ENCODE measurements around the gene GOLGA3. TPM values are rescaled to one million over a fixed set of nuclear protein-coding genes. Genes with fewer than 3 reads are reported as not detected.

GOLGA3 gene
- total and polyA plus RNA-seq, 2 experiments from 2014 or later, result 12.2 to 50.8 TPM

DNA sequence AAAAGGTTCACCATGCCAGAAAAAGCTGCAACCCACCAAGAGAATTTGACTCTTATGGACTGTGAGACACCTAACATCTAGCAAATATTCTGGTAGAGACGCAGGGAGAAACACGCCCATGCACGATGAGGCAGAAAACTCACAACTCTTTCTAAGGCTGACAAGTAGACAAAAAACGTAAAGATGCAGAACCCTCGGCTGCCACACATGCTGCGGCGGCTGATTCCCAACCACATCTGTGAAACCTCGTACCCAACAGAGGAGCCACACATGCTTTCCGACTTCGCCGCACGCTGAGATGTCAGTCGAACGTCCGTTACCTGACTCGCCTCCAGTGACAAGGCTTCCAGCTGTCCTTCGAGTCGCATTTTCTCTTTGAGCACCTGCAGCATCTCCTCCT is 21.8 kb downstream of the GOLGA3 start:
- Histone ChIP-seq H3K9me3 (ENCODE audit: low read depth) (no peaks in the 10 kb centered on the region), H3K27me3 (no peaks in the 10 kb centered on the region), H3K27ac (no peak overlapping the region), H3K36me3 (peaks cover 36% of the 10 kb centered on the region), H3K4me1 (ENCODE audit: low read depth) (no peaks in the 10 kb centered on the region), H3K4me3 (no peak overlapping the region)
- no peak for DNase-seq (ENCODE audit: low read depth in 1 of 2, low spot score in 1 of 2)
- TF ChIP-seq, protein P1, sequence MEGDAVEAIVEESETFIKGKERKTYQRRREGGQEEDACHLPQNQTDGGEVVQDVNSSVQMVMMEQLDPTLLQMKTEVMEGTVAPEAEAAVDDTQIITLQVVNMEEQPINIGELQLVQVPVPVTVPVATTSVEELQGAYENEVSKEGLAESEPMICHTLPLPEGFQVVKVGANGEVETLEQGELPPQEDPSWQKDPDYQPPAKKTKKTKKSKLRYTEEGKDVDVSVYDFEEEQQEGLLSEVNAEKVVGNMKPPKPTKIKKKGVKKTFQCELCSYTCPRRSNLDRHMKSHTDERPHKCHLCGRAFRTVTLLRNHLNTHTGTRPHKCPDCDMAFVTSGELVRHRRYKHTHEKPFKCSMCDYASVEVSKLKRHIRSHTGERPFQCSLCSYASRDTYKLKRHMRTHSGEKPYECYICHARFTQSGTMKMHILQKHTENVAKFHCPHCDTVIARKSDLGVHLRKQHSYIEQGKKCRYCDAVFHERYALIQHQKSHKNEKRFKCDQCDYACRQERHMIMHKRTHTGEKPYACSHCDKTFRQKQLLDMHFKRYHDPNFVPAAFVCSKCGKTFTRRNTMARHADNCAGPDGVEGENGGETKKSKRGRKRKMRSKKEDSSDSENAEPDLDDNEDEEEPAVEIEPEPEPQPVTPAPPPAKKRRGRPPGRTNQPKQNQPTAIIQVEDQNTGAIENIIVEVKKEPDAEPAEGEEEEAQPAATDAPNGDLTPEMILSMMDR (IDR thresholded peaks at IDR 0.05; ENCODE audit: low read depth, low read length), result no peak

DNA sequence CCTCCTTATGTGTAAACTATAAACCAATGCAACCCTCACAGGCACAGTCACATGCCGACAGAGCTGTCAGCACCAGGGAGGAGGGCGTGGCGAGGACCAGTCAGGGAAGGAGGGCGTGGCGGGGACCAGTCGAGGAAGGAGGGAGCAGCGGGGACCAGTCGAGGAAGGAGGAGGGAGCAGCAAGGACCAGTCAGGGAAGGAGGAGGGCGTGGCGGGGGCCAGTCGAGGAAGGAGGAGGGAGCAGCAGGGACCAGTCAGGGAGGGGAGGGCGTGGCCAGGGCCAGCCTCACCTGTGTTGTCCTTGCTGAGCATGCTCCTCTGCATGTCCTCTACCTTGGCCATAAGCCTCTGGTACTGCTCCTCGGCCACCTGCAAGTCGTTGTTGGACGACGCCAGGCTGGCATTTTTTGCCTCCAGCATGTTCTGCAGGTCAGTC is 24.2 kb downstream of the GOLGA3 start:
- Histone ChIP-seq H3K27me3 (no peaks in the 10 kb centered on the region), H3K4me3 (no peak overlapping the region), H3K9me3 (ENCODE audit: low read depth) (no peaks in the 10 kb centered on the region), H3K27ac (no peak overlapping the region), H3K36me3 (peaks cover 52% of the 10 kb centered on the region), H3K4me1 (ENCODE audit: low read depth) (no peaks in the 10 kb centered on the region)
- DNase-seq (ENCODE audit: low read depth in 1 of 2, low spot score in 1 of 2), result no peak
- TF ChIP-seq, protein P1 (IDR thresholded peaks at IDR 0.05; ENCODE audit: low read depth, low read length), result no peak

DNA sequence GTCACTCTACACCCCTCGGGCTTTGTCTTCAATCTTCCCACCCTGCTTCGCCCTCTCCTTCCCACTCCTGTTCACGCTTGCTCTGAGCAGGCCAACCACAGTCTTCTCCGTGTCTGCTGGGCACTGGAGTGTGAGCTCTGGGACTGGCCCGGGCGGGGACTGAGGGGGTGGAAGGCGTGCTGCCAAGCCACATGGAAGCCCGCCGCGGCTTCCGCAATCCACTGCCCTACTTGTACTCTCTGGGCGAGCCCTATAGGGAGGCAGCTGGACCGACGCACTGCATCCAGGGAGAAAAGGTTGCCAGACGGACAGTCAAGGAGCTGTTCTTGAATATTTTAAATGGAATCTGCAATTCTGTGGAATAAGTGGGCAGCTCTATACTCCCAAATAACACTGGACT is 24.8 kb downstream of the GOLGA3 start:
- Histone ChIP-seq H3K4me3 (no peak overlapping the region), H3K27me3 (no peaks in the 10 kb centered on the region), H3K27ac (no peak overlapping the region), H3K4me1 (ENCODE audit: low read depth) (no peaks in the 10 kb centered on the region), H3K9me3 (ENCODE audit: low read depth) (no peaks in the 10 kb centered on the region), H3K36me3 (peaks cover 58% of the 10 kb centered on the region)
- no peak for DNase-seq (ENCODE audit: low read depth in 1 of 2, low spot score in 1 of 2)
- TF ChIP-seq, protein P1 (IDR thresholded peaks at IDR 0.05; ENCODE audit: low read depth, low read length), result no peak

DNA sequence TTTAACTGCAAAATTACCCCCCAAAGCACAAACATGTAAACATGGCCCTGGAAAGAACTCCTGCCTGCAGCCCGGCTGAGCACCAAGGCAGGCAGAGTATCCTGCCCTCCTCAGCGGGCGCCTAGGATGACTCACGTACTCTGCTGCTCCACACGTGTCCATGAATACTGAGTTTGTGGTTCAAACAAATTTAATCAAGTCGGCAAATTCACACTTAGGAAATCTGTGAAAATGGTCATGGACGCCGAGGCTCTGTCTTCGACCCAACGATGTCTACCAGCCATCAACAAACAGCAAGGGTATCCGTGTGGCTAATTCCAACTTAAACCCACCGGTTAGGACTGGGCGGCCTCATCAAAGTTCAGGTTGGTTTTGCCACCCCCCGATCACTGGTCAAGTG is 25.5 kb downstream of the GOLGA3 start:
- H3K9me3 ChIP-seq (ENCODE audit: low read depth), result no peaks in the 10 kb centered on the region
- H3K4me3 ChIP-seq, result no peak overlapping the region
- H3K4me1 ChIP-seq (ENCODE audit: low read depth), result no peaks in the 10 kb centered on the region
- TF ChIP-seq, protein P1 (IDR thresholded peaks at IDR 0.05; ENCODE audit: low read depth, low read length), result no peak
- no peak for DNase-seq (ENCODE audit: low read depth in 1 of 2, low spot score in 1 of 2)
- H3K27me3 ChIP-seq, result no peaks in the 10 kb centered on the region
- H3K36me3 ChIP-seq, result peaks cover 63% of the 10 kb centered on the region
- no peak overlapping the region for H3K27ac ChIP-seq

DNA sequence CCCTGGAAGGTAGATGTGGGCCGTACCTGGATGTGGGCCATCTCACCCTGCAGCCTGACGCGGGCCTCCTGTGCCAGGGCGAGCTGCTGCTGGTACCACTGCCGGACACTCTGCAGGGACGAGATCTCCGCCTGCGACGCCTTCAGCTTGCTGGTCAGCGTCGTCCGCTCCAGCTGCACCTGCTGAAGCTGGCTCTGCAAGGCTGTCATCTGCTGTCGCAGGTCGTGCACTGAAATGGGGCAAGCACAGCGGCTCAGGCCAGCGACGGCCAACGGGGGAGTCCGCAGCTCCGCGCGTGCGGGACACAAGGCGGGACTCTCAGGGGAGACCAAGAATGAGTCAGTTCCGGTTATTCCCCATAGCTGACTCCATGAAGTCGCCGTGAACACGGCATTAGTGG is 26.9 kb downstream of the GOLGA3 start:
- H3K36me3 ChIP-seq, result peaks cover 67% of the 10 kb centered on the region
- no peak overlapping the region for H3K27ac ChIP-seq
- no peaks in the 10 kb centered on the region for H3K9me3 ChIP-seq (ENCODE audit: low read depth)
- TF ChIP-seq, protein P1 (IDR thresholded peaks at IDR 0.05; ENCODE audit: low read depth, low read length), result no peak
- no peaks in the 10 kb centered on the region for H3K27me3 ChIP-seq
- no peak overlapping the region for H3K4me3 ChIP-seq
- DNase-seq (ENCODE audit: low read depth in 1 of 2, low spot score in 1 of 2), result no peak
- no peaks in the 10 kb centered on the region for H3K4me1 ChIP-seq (ENCODE audit: low read depth)

DNA sequence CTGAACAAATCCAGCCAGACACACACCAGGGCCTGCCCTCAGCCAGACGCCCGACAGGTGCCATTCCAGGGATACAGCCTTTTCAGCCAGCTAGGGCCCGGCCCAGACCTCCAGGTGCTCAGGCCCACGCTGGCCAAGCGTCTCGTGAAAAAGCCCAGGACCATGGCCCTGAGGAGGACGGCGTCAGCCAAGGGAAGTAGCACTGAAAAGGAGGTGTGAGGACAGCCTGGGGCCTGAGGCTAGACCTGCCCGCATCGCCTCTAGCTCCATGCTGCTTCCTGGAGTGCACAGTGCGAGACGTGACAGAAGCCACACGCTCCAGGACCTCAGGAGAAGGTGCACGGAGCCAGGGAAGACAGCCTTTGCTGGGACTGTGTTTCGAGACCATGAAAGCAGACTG is 29.8 kb downstream of the GOLGA3 start:
- Histone ChIP-seq H3K36me3 (peaks cover 67% of the 10 kb centered on the region), H3K27ac (no peak overlapping the region), H3K4me3 (no peak overlapping the region), H3K4me1 (ENCODE audit: low read depth) (no peaks in the 10 kb centered on the region), H3K9me3 (ENCODE audit: low read depth) (no peaks in the 10 kb centered on the region), H3K27me3 (no peaks in the 10 kb centered on the region)
- TF ChIP-seq, protein P1 (IDR thresholded peaks at IDR 0.05; ENCODE audit: low read depth, low read length), result no peak
- DNase-seq (ENCODE audit: low read depth in 1 of 2, low spot score in 1 of 2), result no peak
